Midbrain (tissue), 1 donor: ENCODE data around the gene CTSA.

Experiments used
- DNase-seq: peaks from one replicate; lab custom pipeline; 2025; lab: John Stamatoyannopoulos, UW

Gene CTSA

DNA sequence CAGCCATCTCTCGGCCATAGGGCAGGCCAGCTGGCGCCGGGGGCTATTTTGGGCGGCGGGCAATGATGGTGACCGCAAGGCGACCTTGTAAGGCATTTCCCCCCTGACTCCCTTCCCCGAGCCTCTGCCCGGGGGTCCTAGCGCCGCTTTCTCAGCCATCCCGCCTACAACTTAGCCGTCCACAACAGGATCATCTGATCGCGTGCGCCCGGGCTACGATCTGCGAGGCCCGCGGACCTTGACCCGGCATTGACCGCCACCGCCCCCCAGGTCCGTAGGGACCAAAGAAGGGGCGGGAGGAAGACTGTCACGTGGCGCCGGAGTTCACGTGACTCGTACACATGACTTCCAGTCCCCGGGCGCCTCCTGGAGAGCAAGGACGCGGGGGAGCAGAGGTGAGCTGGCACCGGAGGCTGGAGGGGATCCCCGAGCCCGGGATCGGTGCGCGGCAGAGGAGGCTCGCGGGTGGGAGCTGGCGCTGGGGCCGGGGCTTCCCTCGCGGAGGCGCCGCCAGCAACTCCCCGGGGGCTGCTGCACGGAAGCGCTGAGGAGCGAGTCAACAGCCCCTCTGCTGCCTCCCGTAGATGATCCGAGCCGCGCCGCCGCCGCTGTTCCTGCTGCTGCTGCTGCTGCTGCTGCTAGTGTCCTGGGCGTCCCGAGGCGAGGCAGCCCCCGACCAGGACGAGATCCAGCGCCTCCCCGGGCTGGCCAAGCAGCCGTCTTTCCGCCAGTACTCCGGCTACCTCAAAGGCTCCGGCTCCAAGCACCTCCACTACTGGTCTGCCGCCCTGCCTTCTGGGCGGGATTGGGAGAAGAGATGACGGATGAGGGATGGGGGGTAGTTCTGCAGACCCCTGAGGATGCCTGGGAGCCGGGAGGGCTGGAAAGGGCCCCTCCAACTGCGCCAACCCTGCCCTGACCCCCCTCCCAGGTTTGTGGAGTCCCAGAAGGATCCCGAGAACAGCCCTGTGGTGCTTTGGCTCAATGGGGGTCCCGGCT lies at the start of gene CTSA, which contains the start of gene NEURL2:
Gene CTSA, plus strand, starts transcription at position 351 of the 999 bp plus-strand sequence. Its CDS starts 234 bp downstream, at position 585.
Gene NEURL2, minus strand, starts transcription at position 224 of the 999 bp plus-strand sequence. Its CDS starts 217 bp downstream, at position 7.
- DNase-seq = peak; percentile 91

- DNase-seq = no peak
These were observed 49.6 kb upstream of the CTSA start for GRCh38 chr20:45841407-45842129.

DNA sequence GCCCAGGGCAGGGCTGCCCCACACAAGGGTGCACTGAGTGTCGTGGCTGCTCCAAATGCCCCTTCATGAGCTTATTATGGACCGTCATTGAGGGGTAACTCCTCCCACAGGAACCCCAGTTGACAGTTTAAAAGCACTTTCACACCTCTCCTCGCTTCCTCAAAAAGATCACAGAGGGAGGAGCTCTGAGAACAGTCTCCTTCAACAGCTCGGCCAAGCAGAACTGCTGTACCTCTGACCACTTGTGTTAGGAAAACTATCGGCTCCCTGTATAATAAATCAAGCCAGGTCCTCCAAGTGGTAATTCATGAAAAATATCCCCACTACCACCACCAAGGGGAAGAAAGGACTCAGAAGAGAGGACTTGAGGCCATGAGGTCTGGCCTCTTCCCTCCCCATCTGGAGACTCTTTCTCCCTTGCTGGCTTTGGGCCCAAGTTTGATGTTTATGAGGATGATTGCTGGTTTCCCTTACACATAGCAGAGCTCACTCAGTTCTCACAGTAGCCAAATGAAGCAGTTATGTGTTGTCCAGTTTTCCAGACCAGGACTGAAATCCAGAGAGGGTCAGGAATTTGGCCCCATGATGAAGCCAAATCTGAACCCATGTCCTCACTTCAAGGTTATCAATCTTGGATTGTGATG lies 48.8 kb upstream of the CTSA start:
- DNase-seq = no peak

DNA sequence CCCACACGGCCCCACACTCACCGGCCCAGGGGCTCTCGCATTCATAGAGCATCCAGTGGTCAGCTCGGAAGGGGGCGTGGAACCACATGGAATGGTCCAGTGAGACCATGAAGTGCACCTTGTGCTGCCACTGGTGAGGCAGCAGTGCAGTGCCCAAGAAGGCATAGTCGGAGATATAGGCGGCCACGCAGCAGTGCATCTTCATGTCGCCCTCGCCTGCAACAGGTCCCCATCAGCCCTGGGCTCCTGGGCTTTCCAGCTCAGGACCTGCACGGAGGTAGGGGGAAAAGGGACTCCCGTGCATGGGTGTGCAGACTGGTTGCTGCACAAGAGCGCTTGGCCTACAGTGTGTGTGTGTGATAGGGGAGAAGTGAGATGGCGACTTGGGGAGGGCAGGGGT lies 47.6 kb upstream of the CTSA start:
- no peak for DNase-seq

DNA sequence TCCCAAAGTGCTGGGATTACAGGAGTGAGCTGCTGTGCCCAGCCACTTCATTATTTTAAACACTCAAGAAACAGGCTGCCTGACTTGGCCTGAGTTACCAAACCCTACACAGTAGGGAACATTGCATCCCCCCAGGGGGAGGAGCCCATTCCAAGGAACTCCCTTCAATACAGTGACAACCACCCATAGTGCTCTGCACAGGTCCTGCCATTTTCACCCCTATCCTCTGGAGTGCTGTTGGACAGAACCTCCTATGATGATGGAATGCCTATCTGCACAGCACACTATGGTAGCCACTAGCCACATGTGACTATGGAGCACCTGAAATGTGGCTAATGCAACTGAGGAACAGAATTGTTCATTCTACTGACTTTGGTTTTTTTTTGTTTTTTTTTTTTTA lies 45.7 kb upstream of the CTSA start:
- DNase-seq = no peak

GRCh38 chr20:45848421-45848820 lies 42.7 kb upstream of the CTSA start:
- no peak for DNase-seq

- no peak for DNase-seq
These were observed 42.1 kb upstream of the CTSA start for GRCh38 chr20:45848969-45849582.

DNA sequence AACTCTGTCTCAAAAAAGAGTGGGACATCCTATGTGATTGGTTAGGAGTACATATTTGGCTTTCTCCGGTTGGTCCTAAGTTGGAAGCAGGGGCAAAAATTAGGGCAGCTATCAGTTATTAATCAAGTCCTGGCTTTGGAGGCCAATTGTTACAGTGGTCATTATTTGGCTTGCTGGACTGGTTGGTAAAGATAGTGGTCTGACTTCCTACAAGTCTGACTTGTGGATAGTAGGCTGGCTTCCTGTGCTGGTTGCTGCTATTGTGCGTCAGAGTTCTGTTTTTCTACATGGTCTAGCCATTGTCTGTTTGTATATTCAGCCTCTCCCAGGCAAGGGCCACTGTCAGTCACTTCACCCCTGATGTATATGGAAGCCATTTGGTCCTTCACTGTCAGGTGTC lies 40.9 kb upstream of the CTSA start:
- DNase-seq = no peak

- DNase-seq = no peak
These were observed 40.2 kb upstream of the CTSA start for GRCh38 chr20:45850926-45851325.

- DNase-seq = no peak
These were observed 39.6 kb upstream of the CTSA start for GRCh38 chr20:45851501-45851900.

DNA sequence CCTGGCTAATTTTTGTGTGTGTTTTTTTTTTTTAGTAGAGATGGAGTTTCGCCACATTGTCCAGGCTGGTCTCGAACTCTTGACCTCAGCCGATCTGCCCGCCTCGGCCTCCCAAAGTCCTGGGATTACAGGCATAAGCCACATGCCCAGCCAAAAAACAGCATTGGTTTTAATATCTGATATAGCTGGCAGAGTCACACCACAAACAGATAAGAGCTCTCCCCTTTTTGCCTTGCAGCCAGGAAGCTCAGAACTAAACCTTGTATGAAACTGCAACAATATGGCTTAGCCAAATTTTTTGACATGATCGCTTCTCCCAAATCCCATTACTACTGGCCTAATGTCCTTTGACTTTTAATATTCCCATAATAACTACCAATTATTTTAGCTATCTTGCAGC lies 38.8 kb upstream of the CTSA start:
- DNase-seq = no peak

DNA sequence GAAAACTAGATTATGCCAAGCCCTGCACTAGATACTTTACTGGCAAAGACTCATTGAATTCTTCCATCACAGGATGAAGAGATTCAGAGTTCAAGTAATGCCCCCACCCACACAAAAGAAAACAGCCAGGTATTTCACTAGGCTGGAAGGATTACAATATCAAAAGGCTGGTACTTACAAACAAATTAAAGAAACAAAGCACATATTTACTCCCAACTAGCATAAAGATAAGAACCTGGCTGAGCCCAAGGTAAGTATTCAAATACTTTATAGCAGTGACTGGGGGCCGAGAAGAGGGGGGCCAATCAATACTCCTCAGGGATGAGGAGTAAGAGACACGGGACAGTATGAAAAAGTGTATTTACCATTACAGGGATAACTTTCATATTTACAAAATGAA lies 37.7 kb upstream of the CTSA start:
- DNase-seq = no peak

DNA sequence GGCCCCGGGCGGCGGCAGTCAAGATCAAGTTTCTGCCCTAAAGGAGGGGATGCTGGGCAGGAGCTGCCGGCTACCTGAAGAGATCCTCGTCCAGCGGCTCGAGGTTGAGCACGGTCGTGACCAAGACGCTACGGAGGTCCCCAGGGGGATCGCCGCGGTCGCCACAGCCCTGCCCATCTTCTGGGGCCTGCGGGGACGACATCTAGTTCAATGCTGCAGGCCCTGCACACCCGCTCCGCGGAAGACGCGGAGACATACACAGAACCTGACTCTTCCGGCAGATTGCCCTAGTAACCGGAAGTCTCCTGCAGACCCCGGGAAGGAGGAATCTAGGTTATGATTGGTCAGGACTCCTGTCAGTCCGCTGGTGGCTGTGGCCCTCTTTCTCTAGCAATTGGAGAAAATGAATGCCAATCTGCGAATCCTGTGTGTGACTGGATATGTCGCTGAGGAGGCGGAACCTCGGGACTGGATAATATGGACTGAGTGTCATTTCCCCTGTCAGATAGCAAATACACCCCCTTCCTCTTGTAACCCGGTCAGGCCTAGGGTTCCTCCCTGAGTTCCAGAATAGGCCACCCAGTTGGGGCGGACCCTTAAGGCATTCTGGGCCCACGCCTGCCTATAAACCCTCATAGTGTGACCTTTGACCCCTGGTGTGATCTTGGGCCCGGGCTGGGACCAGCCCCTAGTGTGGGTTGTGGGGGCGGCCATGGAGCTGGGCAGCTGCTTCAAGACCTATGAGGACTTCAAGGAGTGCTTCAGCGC lies 33.8 kb upstream of the CTSA start, which contains the start of the genes ACOT8 and ZSWIM3:
Gene ACOT8, minus strand, starts transcription at position 279 of the 768 bp plus-strand sequence. Its CDS starts 77 bp downstream, at position 202.
Gene ZSWIM3, plus strand, starts transcription at position 501 of the 768 bp plus-strand sequence. Its CDS starts 212 bp downstream, at position 713.
- DNase-seq = peak; percentile 99

- DNase-seq = no peak
These were observed 33.3 kb upstream of the CTSA start for GRCh38 chr20:45857882-45858216.

DNA sequence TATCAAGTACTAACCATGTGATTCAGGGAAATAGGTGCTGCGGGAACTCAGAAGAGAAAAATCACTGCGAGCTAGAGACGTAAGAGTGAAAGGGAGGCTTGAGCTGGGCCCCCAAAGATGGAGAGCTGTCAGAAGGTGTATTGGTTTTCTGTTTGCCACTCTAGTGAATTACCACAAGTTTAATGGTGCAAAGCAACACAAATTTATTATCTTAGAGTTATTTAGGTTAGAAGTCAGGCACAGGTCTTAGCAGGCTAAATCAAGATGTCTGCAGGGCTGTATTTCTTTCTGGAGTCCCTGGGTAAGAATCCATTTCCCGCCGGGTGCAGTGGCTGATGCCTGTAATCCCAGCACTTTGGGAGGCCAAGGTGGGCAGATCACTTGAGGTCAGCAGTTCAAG lies 31.2 kb upstream of the CTSA start:
- DNase-seq = no peak

GRCh38 chr20:45860560-45861220 lies 30.4 kb upstream of the CTSA start:
- no peak for DNase-seq

DNA sequence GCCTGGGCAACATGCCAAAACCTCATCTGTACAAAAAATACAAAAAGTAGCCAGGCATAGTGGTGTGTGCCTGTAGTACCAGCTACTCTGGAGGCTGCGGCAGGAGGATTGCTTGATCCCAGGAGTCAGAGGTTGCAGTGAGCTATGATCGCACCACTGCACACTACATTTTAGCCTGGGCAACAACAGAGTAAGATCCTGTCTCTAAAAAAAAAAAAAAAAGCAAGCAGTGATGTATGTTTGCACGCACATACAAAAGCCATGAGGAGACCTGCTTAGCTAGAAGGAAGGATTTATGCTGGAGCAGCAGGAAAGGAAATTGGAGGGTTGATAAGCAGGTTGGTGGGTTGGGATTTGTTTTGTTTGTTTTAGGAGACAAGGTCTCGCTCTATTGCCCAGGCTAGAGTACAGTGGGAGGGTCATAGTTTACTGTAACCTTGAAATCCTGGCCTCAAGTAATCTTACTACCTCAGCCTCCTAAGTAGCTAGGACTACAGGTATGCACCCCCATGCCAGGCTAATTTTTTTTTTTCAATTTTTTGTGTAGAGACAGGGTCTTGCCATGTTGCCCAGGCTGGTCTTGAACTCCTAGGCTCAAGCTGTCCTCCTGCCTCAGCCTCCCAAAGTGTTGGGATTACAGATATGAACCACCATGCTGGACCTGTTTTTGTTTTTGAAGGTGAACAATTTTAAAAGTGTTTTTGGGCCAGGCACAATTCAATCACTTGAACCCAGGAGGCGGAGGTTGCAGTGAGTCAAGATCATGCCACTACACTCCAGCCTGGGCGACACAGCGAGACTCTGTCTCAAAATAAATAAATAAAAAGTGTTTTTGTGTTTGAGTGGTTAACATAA lies 29.7 kb upstream of the CTSA start:
- DNase-seq = no peak

- DNase-seq = no peak
These were observed 27.3 kb upstream of the CTSA start for GRCh38 chr20:45863543-45864470.
